Hippocampal formation (tissue), 2 donors: ENCODE measurements around the gene IRF8.
"Not testable (repeated sequence)": the region's sequence is repeated elsewhere in the genome, so short reads cannot be mapped to it uniquely, and the experiment has no call there.

ENCODE experiments used
- DNase-seq, 2 donors: peaks; one replicate each; lab custom pipeline; 2025; lab: John Stamatoyannopoulos, UW

Gene IRF8

GRCh38 chr16:85898521-85899442, at the start of gene IRF8:
Gene IRF8 (plus strand): TSS chr16:85899162. CDS start chr16:85903016, 3,854 bp downstream.
- peak in 1 of 2 donors; percentile 45 for DNase-seq

GRCh38 chr16:85849388-85849787, 49.6 kb upstream of the IRF8 start:
- no peak for DNase-seq

- no peak for DNase-seq
These were observed 48.5 kb upstream of the IRF8 start for GRCh38 chr16:85850344-85850880.

- no peak for DNase-seq
These were observed 47.8 kb upstream of the IRF8 start for GRCh38 chr16:85851034-85851785.

- peak in 1 of 2 donors; percentile 32 for DNase-seq
These were observed 45.1 kb upstream of the IRF8 start for GRCh38 chr16:85853547-85854545.

- no peak for DNase-seq
These were observed 44.0 kb upstream of the IRF8 start for GRCh38 chr16:85854935-85855334.

- DNase-seq: no peak
These were observed 42.9 kb upstream of the IRF8 start for GRCh38 chr16:85856079-85856478.

GRCh38 chr16:85856585-85856984, 42.4 kb upstream of the IRF8 start:
- no peak for DNase-seq

GRCh38 chr16:85857406-85857805, 41.6 kb upstream of the IRF8 start:
- no peak for DNase-seq

- not testable (repeated sequence) for DNase-seq
These were observed 40.4 kb upstream of the IRF8 start for GRCh38 chr16:85858571-85858970.

GRCh38 chr16:85858984-85859817, 39.8 kb upstream of the IRF8 start:
- no peak for DNase-seq

GRCh38 chr16:85859818-85860125, 39.2 kb upstream of the IRF8 start:
- DNase-seq: no peak

- DNase-seq: no peak
These were observed 38.4 kb upstream of the IRF8 start for GRCh38 chr16:85860413-85861094.

GRCh38 chr16:85861095-85861825, 37.7 kb upstream of the IRF8 start:
- DNase-seq: no peak

- DNase-seq: no peak
These were observed 36.2 kb upstream of the IRF8 start for GRCh38 chr16:85862476-85863383.

- DNase-seq: no peak
These were observed 35.6 kb upstream of the IRF8 start for GRCh38 chr16:85863384-85863774.

- no peak for DNase-seq
These were observed 34.0 kb upstream of the IRF8 start for GRCh38 chr16:85864965-85865364.

- no peak for DNase-seq
These were observed 31.8 kb upstream of the IRF8 start for GRCh38 chr16:85867189-85867588.
